ENCODE data around the gene PSMB1. TPM values are rescaled to one million over a fixed set of nuclear protein-coding genes. Genes with fewer than 3 reads are reported as not detected.
"Not testable (repeated sequence)": the region's sequence is repeated elsewhere in the genome, so short reads cannot be mapped to it uniquely, and the experiment has no call there.

Gene PSMB1
- total and polyA plus RNA-seq, 4 experiments from 2014 or later, result 94.2 to 705 (median 272) TPM

- ChIA-PET POLR2A (ENCODE audit: partially characterized antibody) (no interaction called here), CTCF (ENCODE audit: partially characterized antibody) (interaction anchor here (0.9 to 1.5 kb wide), 3 partner anchors 9 to 720 kb away, joined by 3 to 5 read pairs (median 3); no protein-coding TSS in a partner anchor)
- Mint-ChIP-seq H3K27ac (no peak overlapping the region), H3K27me3 (peaks cover 5 to 25% of the 10 kb centered on the region in 2 donors), H3K36me3 (no peaks in the 10 kb centered on the region), H3K4me3 (no peak overlapping the region), H3K4me1 (no peaks in the 10 kb centered on the region), H3K9me3 (peaks cover 0 to 3% (median 0%) of the 10 kb centered on the region in 8 donors)
- no peaks in the 10 kb centered on the region for H3K27me3 ChIP-seq (ENCODE audit: insufficient read depth, low read length)
- intact Hi-C loops (cut with micrococcal nuclease), result no loop called here
- H3K27ac ChIP-seq (ENCODE audit: low read depth, low read length), result no peak overlapping the region
- no peak for DNase-seq
- H3K4me3 ChIP-seq (ENCODE audit: low read length in 2 of 2), result no peak overlapping the region
- H3K36me3 ChIP-seq (ENCODE audit: insufficient read depth, low read length), result no peaks in the 10 kb centered on the region
- H3K4me1 ChIP-seq (ENCODE audit: insufficient read depth, low read length), result no peaks in the 10 kb centered on the region
- no peaks in the 10 kb centered on the region for H3K9me3 ChIP-seq (ENCODE audit: control insufficient read depth in 1 of 2, low read length in 2 of 2)
Measured at GRCh38 chr6:170510631-170511030, 42.5 kb downstream of the PSMB1 start.

GRCh38 chr6:170509723-170510018 is 43.4 kb downstream of the PSMB1 start:
- peaks cover 11 to 25% of the 10 kb centered on the region in 2 donors for H3K27me3 Mint-ChIP-seq
- Histone ChIP-seq H3K4me3 (ENCODE audit: low read length in 2 of 2) (no peak overlapping the region), H3K27me3 (ENCODE audit: insufficient read depth, low read length) (no peaks in the 10 kb centered on the region), H3K27ac (ENCODE audit: low read depth, low read length) (no peak overlapping the region), H3K36me3 (ENCODE audit: insufficient read depth, low read length) (no peaks in the 10 kb centered on the region), H3K9me3 (ENCODE audit: control insufficient read depth in 1 of 2, low read length in 2 of 2) (no peaks in the 10 kb centered on the region), H3K4me1 (ENCODE audit: insufficient read depth, low read length) (no peaks in the 10 kb centered on the region)
- H3K4me1 Mint-ChIP-seq, result no peaks in the 10 kb centered on the region
- H3K36me3 Mint-ChIP-seq, result no peaks in the 10 kb centered on the region
- intact Hi-C loops (cut with micrococcal nuclease), result no loop called here
- ChIA-PET CTCF (ENCODE audit: partially characterized antibody) (interaction anchor here (0.9 kb wide), 1 partner anchor 10 kb away, joined by 3 read pairs; no protein-coding TSS in a partner anchor), POLR2A (ENCODE audit: partially characterized antibody) (no interaction called here)
- no peak overlapping the region for H3K27ac Mint-ChIP-seq
- peaks cover 0 to 3% (median 0%) of the 10 kb centered on the region in 8 donors for H3K9me3 Mint-ChIP-seq
- no peak overlapping the region for H3K4me3 Mint-ChIP-seq
- no peak for DNase-seq

GRCh38 chr6:170508892-170509722 is 44.0 kb downstream of the PSMB1 start:
- H3K4me3 ChIP-seq (ENCODE audit: low read length in 2 of 2); H3K36me3 Mint-ChIP-seq; H3K4me1 Mint-ChIP-seq; H3K27ac Mint-ChIP-seq; H3K27me3 ChIP-seq (ENCODE audit: insufficient read depth, low read length); H3K9me3 ChIP-seq (ENCODE audit: control insufficient read depth in 1 of 2, low read length in 2 of 2); H3K4me1 ChIP-seq (ENCODE audit: insufficient read depth, low read length); H3K36me3 ChIP-seq (ENCODE audit: insufficient read depth, low read length); DNase-seq; CTCF ChIA-PET (ENCODE audit: partially characterized antibody); intact Hi-C loops (cut with micrococcal nuclease); H3K9me3 Mint-ChIP-seq; H3K27ac ChIP-seq (ENCODE audit: low read depth, low read length); H3K4me3 Mint-ChIP-seq; POLR2A ChIA-PET (ENCODE audit: partially characterized antibody): not testable (repeated sequence)
- peaks cover 15 to 28% of the 10 kb centered on the region in 2 donors for H3K27me3 Mint-ChIP-seq

- H3K9me3 Mint-ChIP-seq; H3K4me1 ChIP-seq (ENCODE audit: insufficient read depth, low read length); POLR2A ChIA-PET (ENCODE audit: partially characterized antibody); H3K27ac ChIP-seq (ENCODE audit: low read depth, low read length); CTCF ChIA-PET (ENCODE audit: partially characterized antibody); H3K27me3 ChIP-seq (ENCODE audit: insufficient read depth, low read length); intact Hi-C loops (cut with micrococcal nuclease); H3K36me3 Mint-ChIP-seq; H3K4me3 Mint-ChIP-seq; DNase-seq; H3K36me3 ChIP-seq (ENCODE audit: insufficient read depth, low read length); H3K4me3 ChIP-seq (ENCODE audit: low read length in 2 of 2); H3K9me3 ChIP-seq (ENCODE audit: control insufficient read depth in 1 of 2, low read length in 2 of 2); H3K27ac Mint-ChIP-seq; H3K4me1 Mint-ChIP-seq: not testable (repeated sequence)
- peaks cover 17 to 28% of the 10 kb centered on the region in 2 donors for H3K27me3 Mint-ChIP-seq
Measured at GRCh38 chr6:170508275-170508674, 44.8 kb downstream of the PSMB1 start.

- H3K36me3 Mint-ChIP-seq; H3K4me1 ChIP-seq (ENCODE audit: insufficient read depth, low read length); DNase-seq; H3K27me3 ChIP-seq (ENCODE audit: insufficient read depth, low read length); H3K4me3 ChIP-seq (ENCODE audit: low read length in 2 of 2); POLR2A ChIA-PET (ENCODE audit: partially characterized antibody); H3K4me1 Mint-ChIP-seq; H3K9me3 Mint-ChIP-seq; H3K4me3 Mint-ChIP-seq; H3K36me3 ChIP-seq (ENCODE audit: insufficient read depth, low read length); H3K27ac ChIP-seq (ENCODE audit: low read depth, low read length); H3K27ac Mint-ChIP-seq; CTCF ChIA-PET (ENCODE audit: partially characterized antibody); H3K9me3 ChIP-seq (ENCODE audit: control insufficient read depth in 1 of 2, low read length in 2 of 2); intact Hi-C loops (cut with micrococcal nuclease): not testable (repeated sequence)
- H3K27me3 Mint-ChIP-seq, result peaks cover 21 to 29% of the 10 kb centered on the region in 2 donors
Measured at GRCh38 chr6:170507728-170508127, 45.4 kb downstream of the PSMB1 start.

- CTCF ChIA-PET (ENCODE audit: partially characterized antibody), result no interaction called here
- H3K4me1 ChIP-seq (ENCODE audit: insufficient read depth, low read length), result no peaks in the 10 kb centered on the region
- DNase-seq, result no peak
- H3K36me3 Mint-ChIP-seq, result no peaks in the 10 kb centered on the region
- no peaks in the 10 kb centered on the region for H3K36me3 ChIP-seq (ENCODE audit: insufficient read depth, low read length)
- POLR2A ChIA-PET (ENCODE audit: partially characterized antibody), result no interaction called here
- no peaks in the 10 kb centered on the region for H3K27me3 ChIP-seq (ENCODE audit: insufficient read depth, low read length)
- no peak overlapping the region for H3K4me3 ChIP-seq (ENCODE audit: low read length in 2 of 2)
- H3K9me3 ChIP-seq (ENCODE audit: control insufficient read depth in 1 of 2, low read length in 2 of 2), result no peaks in the 10 kb centered on the region
- peaks cover 31 to 32% of the 10 kb centered on the region in 2 donors for H3K27me3 Mint-ChIP-seq
- H3K9me3 Mint-ChIP-seq, result peaks cover 0 to 17% (median 7%) of the 10 kb centered on the region in 8 donors
- H3K27ac Mint-ChIP-seq, result no peak overlapping the region
- no peak overlapping the region for H3K4me3 Mint-ChIP-seq
- H3K4me1 Mint-ChIP-seq, result no peaks in the 10 kb centered on the region
- H3K27ac ChIP-seq (ENCODE audit: low read depth, low read length), result no peak overlapping the region
- intact Hi-C loops (cut with micrococcal nuclease), result no loop called here
Measured at GRCh38 chr6:170506446-170506845, 46.7 kb downstream of the PSMB1 start.

- no peaks in the 10 kb centered on the region for H3K9me3 ChIP-seq (ENCODE audit: control insufficient read depth in 1 of 2, low read length in 2 of 2)
- no peak overlapping the region for H3K27ac ChIP-seq (ENCODE audit: low read depth, low read length)
- Mint-ChIP-seq H3K4me1 (no peaks in the 10 kb centered on the region), H3K36me3 (peaks cover 0 to 9% of the 10 kb centered on the region in 2 donors), H3K27ac (no peak overlapping the region), H3K9me3 (peaks cover 0 to 27% (median 11%) of the 10 kb centered on the region in 8 donors), H3K27me3 (peaks cover 39 to 40% of the 10 kb centered on the region in 2 donors), H3K4me3 (no peak overlapping the region)
- DNase-seq, result no peak
- H3K4me3 ChIP-seq (ENCODE audit: low read length in 2 of 2), result no peak overlapping the region
- intact Hi-C loops (cut with micrococcal nuclease), result no loop called here
- H3K27me3 ChIP-seq (ENCODE audit: insufficient read depth, low read length), result no peaks in the 10 kb centered on the region
- H3K4me1 ChIP-seq (ENCODE audit: insufficient read depth, low read length), result no peaks in the 10 kb centered on the region
- H3K36me3 ChIP-seq (ENCODE audit: insufficient read depth, low read length), result no peaks in the 10 kb centered on the region
- ChIA-PET CTCF (ENCODE audit: partially characterized antibody) (interaction anchor here (0.6 kb wide), 1 partner anchor 344 kb away, joined by 3 read pairs; no protein-coding TSS in a partner anchor), POLR2A (ENCODE audit: partially characterized antibody) (no interaction called here)
Measured at GRCh38 chr6:170505306-170505705, 47.8 kb downstream of the PSMB1 start.

Measured in CD4-positive, alpha-beta memory T cell (primary cell).